SK-N-SH (cell line): ENCODE measurements around the gene SYT6. TPM values are rescaled to one million over a fixed set of nuclear protein-coding genes. Genes with fewer than 3 reads are reported as not detected.

Experiments used
- CTCF ChIA-PET: fragments of 300-600, 350-600 bp; formaldehyde crosslinking; extraction: SDS; loops from one replicate; lab custom pipeline; 2021; lab: Yijun Ruan, JAX
- POLR2A ChIA-PET: fragments of 350-600 bp; sonication (Branson Sonifier 250); formaldehyde crosslinking; extraction: SDS; loops from one replicate; lab custom pipeline; 2020; ENCODE audit warnings: antibody characterized with exemption, inconsistent platforms; lab: Yijun Ruan, JAX
- DNase-seq: peaks from one replicate; pipeline ENCODE4 v3.0.0; 2012
- H2AFZ ChIP-seq: fragments of 200-600 bp; sonication (generic); 2 replicates; pipeline ENCODE4 v1.8.1; 2016; ENCODE audit warnings: antibody characterized with exemption, mild to moderate bottlenecking, low read depth
- H3F3A ChIP-seq: fragments of 200-600 bp; sonication (generic); replicated peaks from 2 replicates; pipeline ENCODE3; 2016; ENCODE audit warnings: antibody characterized with exemption, mild to moderate bottlenecking; ENCODE audit not compliant: insufficient read depth
- H3K27ac ChIP-seq, 2 experiments: fragments of 200-500 bp in 1 of 2; fragments of 200-600 bp in 1 of 2; sonication (Bioruptor generic) in 1 of 2; sonication (generic), shearing (Covaris generic) in 1 of 2; 2 replicates each; pipeline versions ENCODE4 v1.5.1 to v1.6.1; 2014 to 2016; ENCODE audit warnings: low read depth in 2 of 2, inconsistent platforms in 1 of 2, low read length in 1 of 2, mild to moderate bottlenecking in 1 of 2, mixed read lengths in 1 of 2
- H3K27me3 ChIP-seq: fragments of 200-600 bp; sonication (generic), shearing (Covaris generic); 2 replicates; pipeline ENCODE4 v1.6.1; 2016; ENCODE audit warnings: mixed run types; ENCODE audit not compliant: insufficient read depth
- H3K36me3 ChIP-seq, 2 experiments: fragments of 200-500 bp in 1 of 2; fragments of 200-600 bp in 1 of 2; sonication (Bioruptor generic) in 1 of 2; sonication (generic) in 1 of 2; replicated peaks in 1 of 2; 2 replicates each; pipeline versions ENCODE3 to v1.5.1; 2014 to 2016; ENCODE audit warnings: low read length in 1 of 2, mild to moderate bottlenecking in 1 of 2; ENCODE audit not compliant: insufficient read depth in 2 of 2, control insufficient read depth in 1 of 2
- H3K4me1 ChIP-seq, 2 experiments: fragments of 200-500 bp in 1 of 2; fragments of 200-600 bp in 1 of 2; sonication (Bioruptor generic) in 1 of 2; sonication (generic), shearing (Covaris generic) in 1 of 2; 2 replicates each; pipeline versions ENCODE4 v1.5.1 to v1.6.1; 2014 to 2016; ENCODE audit warnings: low read depth in 1 of 2, low read length in 1 of 2, mixed run types in 1 of 2; ENCODE audit not compliant: insufficient read depth in 2 of 2, control insufficient read depth in 1 of 2
- H3K4me2 ChIP-seq: fragments of 200-600 bp; sonication (generic), shearing (Covaris generic); 2 replicates; pipeline ENCODE4 v1.6.1; 2017; ENCODE audit warnings: mixed run types
- H3K4me3 ChIP-seq, 2 experiments: fragments of 200-500 bp in 1 of 2; fragments of 200-600 bp in 1 of 2; sonication (Bioruptor generic) in 1 of 2; sonication (generic), shearing (Covaris generic) in 1 of 2; 2 replicates each; pipeline versions ENCODE4 v1.5.1 to v1.8.1; 2014 to 2016; ENCODE audit warnings: low read depth in 2 of 2, inconsistent platforms in 1 of 2, low read length in 1 of 2, mild to moderate bottlenecking in 1 of 2, mixed read lengths in 1 of 2, moderate library complexity in 1 of 2
- H3K79me2 ChIP-seq: fragments of 200-600 bp; sonication (generic); 2 replicates; pipeline ENCODE4 v1.8.1; 2017; ENCODE audit warnings: mild to moderate bottlenecking; ENCODE audit not compliant: insufficient read depth
- H3K9ac ChIP-seq: fragments of 200-600 bp; sonication (generic); 2 replicates; pipeline ENCODE4 v1.6.1; 2017; ENCODE audit warnings: mixed run types
- H3K9me2 ChIP-seq: fragments of 200-600 bp; sonication (generic); 2 replicates; pipeline ENCODE4 v1.6.1; 2017; ENCODE audit warnings: mixed run types
- H3K9me3 ChIP-seq: fragments of 200-600 bp; sonication (generic); 2 replicates; pipeline ENCODE4 v1.6.1; 2017; ENCODE audit warnings: mixed run types, mild to moderate bottlenecking, moderate library complexity
- H4K20me1 ChIP-seq: fragments of 200-600 bp; sonication (generic); 2 replicates; pipeline ENCODE4 v1.6.1; 2017; ENCODE audit warnings: mild to moderate bottlenecking, mixed run types; ENCODE audit not compliant: insufficient read depth
- ELF1 ChIP-seq: IDR thresholded peaks from 2 replicates; pipeline ENCODE4 v1.4.0; 2012
- EZH2phosphoT487 ChIP-seq: fragments of 200-600 bp; sonication (generic); IDR thresholded peaks from 2 replicates; pipeline ENCODE4 v1.6.1; 2017; ENCODE audit warnings: low read depth, mixed run types, mild to moderate bottlenecking, antibody characterized with exemption, moderate library complexity, borderline replicate concordance
- FOSL2 ChIP-seq: IDR thresholded peaks from 2 replicates; pipeline ENCODE4 v1.4.0; 2012; ENCODE audit warnings: low read depth, mild to moderate bottlenecking, moderate library complexity, borderline replicate concordance
- FOXJ3 ChIP-seq: sonication (generic); formaldehyde crosslinking; IDR thresholded peaks from 2 replicates; pipeline ENCODE4 v1.5.1; 2020; ENCODE audit warnings: mild to moderate bottlenecking, missing genetic modification reagents
- GABPA ChIP-seq: IDR thresholded peaks from 2 replicates; pipeline ENCODE4 v1.4.0; 2012; ENCODE audit warnings: low read depth, mild to moderate bottlenecking
- MXI1 ChIP-seq: IDR thresholded peaks from 2 replicates; pipeline ENCODE4 v1.6.1; 2012; ENCODE audit warnings: mild to moderate bottlenecking, low read depth, low read length, improper control_type of control experiment
- NRF1 ChIP-seq: IDR thresholded peaks from 2 replicates; pipeline ENCODE4 v1.6.1; 2012; ENCODE audit warnings: low read depth, mild to moderate bottlenecking, low read length
- RAD21 ChIP-seq: IDR thresholded peaks from 2 replicates; pipeline ENCODE4 v1.6.1; 2012; ENCODE audit warnings: mild to moderate bottlenecking, low read length
- RCOR1 ChIP-seq: fragments of 150-350 bp; IDR thresholded peaks from 2 replicates; pipeline ENCODE4 v1.6.1; 2017; ENCODE audit warnings: antibody characterized with exemption, low read length
- RXRA ChIP-seq: IDR thresholded peaks from 2 replicates; pipeline ENCODE4 v1.4.0; 2012; ENCODE audit warnings: low read depth, mild to moderate bottlenecking, borderline replicate concordance
- SMC3 ChIP-seq: IDR thresholded peaks from 2 replicates; pipeline ENCODE4 v1.6.1; 2012; ENCODE audit warnings: low read depth, low read length, improper control_type of control experiment
- TCF12 ChIP-seq: IDR thresholded peaks from 2 replicates; pipeline ENCODE4 v1.4.0; 2012
- YY1 ChIP-seq: IDR thresholded peaks from 2 replicates; pipeline ENCODE4 v1.4.0; 2012; ENCODE audit warnings: low read depth, mild to moderate bottlenecking
- WGBS: methylation state at CpG from one replicate; pipeline ENCODE4 v1.1.6; 2017; ENCODE audit warnings: low lambda C conversion rate; 5-methylcytosine and 5-hydroxymethylcytosine counted together
- polyA plus RNA-seq, 3 experiments: library from polyadenylated mRNA; depleted of rRNA; stranded (reverse); fragments of >200 nt; gene quantifications; 2 replicates each; pipeline ENCODE4 v1.2.3, GENCODE V29; 2012
- TF ChIP-seq, protein P1 (sequence below): IDR thresholded peaks from 2 replicates; pipeline ENCODE4 v1.4.0; 2012; ENCODE audit warnings: low read depth, borderline replicate concordance
- TF ChIP-seq, protein P2 (sequence below): IDR thresholded peaks from 2 replicates; pipeline ENCODE4 v1.4.0; 2012; ENCODE audit warnings: low read depth
- TF ChIP-seq, protein P3 (sequence below): fragments of 150-350 bp; IDR thresholded peaks from 2 replicates; pipeline ENCODE4 v1.6.1; 2017; ENCODE audit warnings: antibody characterized with exemption, low read length, low read depth, borderline replicate concordance
- TF ChIP-seq, protein P4 (sequence below): IDR thresholded peaks from 2 replicates; pipeline ENCODE4; 2012

The SYT6 gene
- polyA plus RNA-seq, 1 of the 3 experiments (the other 2 are of a cell fraction), result not detected

DNA sequence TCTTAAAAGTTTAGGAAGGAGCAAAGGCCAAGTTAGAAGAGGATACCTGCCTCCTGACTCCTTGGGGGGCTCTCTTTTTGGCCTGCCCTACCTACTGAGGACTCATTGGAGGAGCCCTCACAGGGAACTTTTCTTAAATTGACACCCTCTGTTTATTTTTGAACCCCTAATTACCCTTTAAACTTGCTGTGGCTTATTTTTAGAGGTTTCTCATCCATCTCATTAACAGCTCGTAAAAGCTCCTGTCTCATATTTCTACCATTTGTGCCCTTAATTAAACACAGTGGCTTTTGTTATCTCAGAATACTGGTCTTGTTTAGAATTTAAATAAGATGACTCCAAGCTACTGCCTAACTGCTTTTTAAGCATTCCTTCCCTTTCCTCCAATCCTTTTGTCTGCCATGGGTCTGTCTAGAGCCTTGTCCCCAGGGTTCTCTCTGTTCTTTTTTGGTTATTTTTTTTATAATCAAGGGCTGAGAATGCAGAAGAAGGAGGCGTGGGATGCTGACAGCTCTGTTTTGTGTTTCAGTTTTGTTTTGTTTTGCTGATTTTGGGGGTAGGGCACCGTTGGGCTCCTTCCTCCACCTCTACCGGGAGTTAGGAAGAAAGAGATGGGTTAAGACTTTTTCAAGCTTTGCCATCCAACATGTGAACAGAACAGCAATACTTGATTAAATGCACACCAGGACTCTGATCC is 78.0 kb downstream of the SYT6 start:
- CTCF ChIA-PET, result interaction anchor here (0.7 kb wide), 1 partner anchor 25 kb away, joined by 3 read pairs; no protein-coding TSS in a partner anchor
- Histone ChIP-seq H2AFZ (no peak overlapping the region; the same call in 1 of the 2 replicates), H3K9me2 (no peaks in the 10 kb centered on the region), H3K4me3 (no peak overlapping the region), H3K27ac (no peak overlapping the region), H3K4me1 (no peaks in the 10 kb centered on the region), H3K4me2 (no peak overlapping the region), H3K9me3 (peaks cover 11% of the 10 kb centered on the region; the same call in 1 of the 2 replicates), H3K27me3 (peaks cover 4% of the 10 kb centered on the region; the same call in 1 of the 2 replicates), H3K36me3 (no peaks in the 10 kb centered on the region), H3K79me2 (no peaks in the 10 kb centered on the region), H4K20me1 (no peaks in the 10 kb centered on the region), H3K9ac (no peak overlapping the region), H3F3A (no peaks in the 10 kb centered on the region)
- no peak for DNase-seq
- WGBS, result 20% methylated on average over 4 of the region's 4 CpGs
- POLR2A ChIA-PET, result no interaction called here
- no peak for TF ChIP-seq ELF1
- no peak for TF ChIP-seq RXRA

DNA sequence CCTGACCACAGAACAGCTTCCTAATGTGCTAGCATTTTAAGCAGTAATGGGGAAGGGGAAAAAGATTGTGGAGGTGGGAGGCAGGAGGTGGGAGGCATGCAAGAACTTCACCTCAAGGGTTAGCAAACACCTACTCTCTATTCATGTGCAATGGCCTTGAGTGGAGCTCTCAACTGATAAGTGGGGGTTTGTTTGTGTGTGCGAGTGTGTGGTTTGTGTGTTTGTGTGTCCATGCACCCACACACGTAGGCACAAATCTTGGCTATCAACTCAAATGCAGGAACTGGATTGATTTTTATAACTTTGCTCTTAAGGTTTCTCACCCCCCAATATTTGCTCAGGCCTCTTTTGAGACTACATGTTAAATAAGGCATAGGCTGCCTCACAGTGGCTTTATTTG is 78.6 kb downstream of the SYT6 start:
- H3K36me3 ChIP-seq, result no peaks in the 10 kb centered on the region
- H3K4me1 ChIP-seq, result no peaks in the 10 kb centered on the region
- H3K9me3 ChIP-seq, result peaks cover 11% of the 10 kb centered on the region; the same call in 1 of the 2 replicates
- no peaks in the 10 kb centered on the region for H4K20me1 ChIP-seq
- POLR2A ChIA-PET, result no interaction called here
- H3K79me2 ChIP-seq, result no peaks in the 10 kb centered on the region
- no peak for TF ChIP-seq TCF12
- TF ChIP-seq FOSL2, result no peak
- no peak for TF ChIP-seq GABPA
- TF ChIP-seq, protein P1, sequence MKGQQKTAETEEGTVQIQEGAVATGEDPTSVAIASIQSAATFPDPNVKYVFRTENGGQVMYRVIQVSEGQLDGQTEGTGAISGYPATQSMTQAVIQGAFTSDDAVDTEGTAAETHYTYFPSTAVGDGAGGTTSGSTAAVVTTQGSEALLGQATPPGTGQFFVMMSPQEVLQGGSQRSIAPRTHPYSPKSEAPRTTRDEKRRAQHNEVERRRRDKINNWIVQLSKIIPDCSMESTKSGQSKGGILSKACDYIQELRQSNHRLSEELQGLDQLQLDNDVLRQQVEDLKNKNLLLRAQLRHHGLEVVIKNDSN, result no peak
- TF ChIP-seq RAD21, result no peak
- no peak for TF ChIP-seq SMC3
- no peak for TF ChIP-seq FOXJ3 (CRISPR knock-in tag)
- TF ChIP-seq, protein P2, sequence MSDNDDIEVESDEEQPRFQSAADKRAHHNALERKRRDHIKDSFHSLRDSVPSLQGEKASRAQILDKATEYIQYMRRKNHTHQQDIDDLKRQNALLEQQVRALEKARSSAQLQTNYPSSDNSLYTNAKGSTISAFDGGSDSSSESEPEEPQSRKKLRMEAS, result no peak
- TF ChIP-seq EZH2phosphoT487, result no peak
- no peak for TF ChIP-seq RXRA
- TF ChIP-seq YY1, result no peak
- TF ChIP-seq, protein P3, sequence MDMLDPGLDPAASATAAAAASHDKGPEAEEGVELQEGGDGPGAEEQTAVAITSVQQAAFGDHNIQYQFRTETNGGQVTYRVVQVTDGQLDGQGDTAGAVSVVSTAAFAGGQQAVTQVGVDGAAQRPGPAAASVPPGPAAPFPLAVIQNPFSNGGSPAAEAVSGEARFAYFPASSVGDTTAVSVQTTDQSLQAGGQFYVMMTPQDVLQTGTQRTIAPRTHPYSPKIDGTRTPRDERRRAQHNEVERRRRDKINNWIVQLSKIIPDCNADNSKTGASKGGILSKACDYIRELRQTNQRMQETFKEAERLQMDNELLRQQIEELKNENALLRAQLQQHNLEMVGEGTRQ, result no peak
- TF ChIP-seq NRF1, result no peak
- TF ChIP-seq, protein P4, sequence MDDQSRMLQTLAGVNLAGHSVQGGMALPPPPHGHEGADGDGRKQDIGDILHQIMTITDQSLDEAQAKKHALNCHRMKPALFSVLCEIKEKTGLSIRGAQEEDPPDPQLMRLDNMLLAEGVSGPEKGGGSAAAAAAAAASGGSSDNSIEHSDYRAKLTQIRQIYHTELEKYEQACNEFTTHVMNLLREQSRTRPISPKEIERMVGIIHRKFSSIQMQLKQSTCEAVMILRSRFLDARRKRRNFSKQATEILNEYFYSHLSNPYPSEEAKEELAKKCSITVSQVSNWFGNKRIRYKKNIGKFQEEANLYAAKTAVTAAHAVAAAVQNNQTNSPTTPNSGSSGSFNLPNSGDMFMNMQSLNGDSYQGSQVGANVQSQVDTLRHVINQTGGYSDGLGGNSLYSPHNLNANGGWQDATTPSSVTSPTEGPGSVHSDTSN, result no peak
- no peak for TF ChIP-seq RCOR1
- TF ChIP-seq MXI1, result no peak
- CTCF ChIA-PET, result interaction anchor here (0.6 to 1.2 kb wide), 4 partner anchors 14 to 128 kb away, joined by 3 read pairs; no protein-coding TSS in a partner anchor
- no peak overlapping the region for H3K27ac ChIP-seq
- H3K4me3 ChIP-seq, result no peak overlapping the region
- no peak for DNase-seq
- no peaks in the 10 kb centered on the region for H3F3A ChIP-seq
- no peak overlapping the region for H2AFZ ChIP-seq
- H3K9me2 ChIP-seq, result no peaks in the 10 kb centered on the region
- H3K9ac ChIP-seq, result no peak overlapping the region
- no peak overlapping the region for H3K4me2 ChIP-seq
- 55% methylated on average over 2 of the region's 2 CpGs for WGBS
- H3K27me3 ChIP-seq, result peaks cover 4% of the 10 kb centered on the region; the same call in 1 of the 2 replicates
